Kidney (tissue), 14 donors: ENCODE data around the gene SLC4A2. TPM values are rescaled to one million over a fixed set of nuclear protein-coding genes. Genes with fewer than 3 reads are reported as not detected.

ENCODE experiments used
- DNase-seq, 5 donors: peaks; one replicate each; pipeline ENCODE4 v3.0.0-alpha.2; 2013 to 2020
- FAIRE-seq: peaks from 2 replicates; lab custom pipeline; 2012; peaks lifted over from hg19 to GRCh38; lab: Jason Lieb, UNC
- H3K27ac ChIP-seq, 2 donors: one replicate each; pipeline ENCODE4 v1.7.0; 2013; ENCODE audit warnings: low read depth in 2 of 2, low read length in 2 of 2, inconsistent platforms in 1 of 2
- H3K27me3 ChIP-seq: one replicate; pipeline ENCODE4 v1.7.1; 2013; ENCODE audit warnings: low read length, inconsistent platforms; ENCODE audit not compliant: control insufficient read depth, insufficient read depth
- H3K36me3 ChIP-seq, 3 donors: one replicate each; pipeline versions ENCODE4 v1.7.0 to v1.7.1; 2013; ENCODE audit warnings: low read length in 3 of 3, control low read depth in 1 of 3, inconsistent platforms in 1 of 3; ENCODE audit not compliant: insufficient read depth in 3 of 3, control insufficient read depth in 2 of 3
- H3K4me1 ChIP-seq, 3 donors: one replicate each; pipeline versions ENCODE4 v1.7.0 to v1.7.1; 2013; ENCODE audit warnings: low read length in 3 of 3, inconsistent platforms in 1 of 3, low read depth in 1 of 3; ENCODE audit not compliant: control insufficient read depth in 2 of 3, insufficient read depth in 2 of 3
- H3K4me3 ChIP-seq, 3 donors: one replicate each; pipeline versions ENCODE4 v1.7.0 to v1.8.1; 2013; ENCODE audit warnings: low read length in 3 of 3, control low read depth in 1 of 3, inconsistent platforms in 1 of 3
- H3K9ac ChIP-seq, 3 donors: one replicate each; pipeline versions ENCODE4 v1.7.0 to v1.7.1; 2013; ENCODE audit warnings: low read length in 3 of 3, control low read depth in 1 of 3, inconsistent platforms in 1 of 3
- H3K9me3 ChIP-seq, 3 donors: one replicate each; pipeline versions ENCODE4 v1.7.0 to v1.7.1; 2013; ENCODE audit warnings: low read length in 3 of 3, control low read depth in 1 of 3, inconsistent platforms in 1 of 3; ENCODE audit not compliant: control insufficient read depth in 2 of 3, insufficient read depth in 1 of 3
- intact Hi-C: fragments of 100-400 bp; cut with DNase I; formaldehyde crosslinking; loops from one replicate; pipeline ENCODE4 v1.11.1; 2022
- polyA plus RNA-seq: library from polyadenylated mRNA; stranded (reverse); fragments of 350-450 nt; fragmentation: Illumina TruSeq; extraction: RNeasy Lipid Tissue Mini Kit (QIAGEN cat#74804); gene quantifications from one replicate; pipeline ENCODE4 v1.2.3, GENCODE V29; 2014; ENCODE audit warnings: low read depth, low replicate concordance; ENCODE audit not compliant: insufficient read depth
- total RNA-seq: library from RNA; stranded (reverse); fragmentation: NEBNext Ultra II Directional; extraction: Animal tissue kit (Norgen Biotek cat#: 25700); gene quantifications from one replicate; pipeline ENCODE4 v1.2.1, GENCODE V29; 2021
- TF ChIP-seq, protein P1 (sequence below): IDR thresholded peaks from 3 replicates; pipeline ENCODE4 v1.5.1; 2012; ENCODE audit warnings: mild to moderate bottlenecking, moderate library complexity, borderline replicate concordance; ENCODE audit not compliant: insufficient read depth; ENCODE audit errors: extremely low read depth
- donor health status: control.
- donor health status: control.
- donor health status: control.
- donor health status: control.
- donor health status: control.
- donor health status: DM: yes; HTN: yes; CAD: no.
- donor health status: Normal renal cell carcinoma (clear cell type).

Gene SLC4A2
- total and polyA plus RNA-seq, 2 donors from 2014 or later, result 104 to 150 TPM

DNA sequence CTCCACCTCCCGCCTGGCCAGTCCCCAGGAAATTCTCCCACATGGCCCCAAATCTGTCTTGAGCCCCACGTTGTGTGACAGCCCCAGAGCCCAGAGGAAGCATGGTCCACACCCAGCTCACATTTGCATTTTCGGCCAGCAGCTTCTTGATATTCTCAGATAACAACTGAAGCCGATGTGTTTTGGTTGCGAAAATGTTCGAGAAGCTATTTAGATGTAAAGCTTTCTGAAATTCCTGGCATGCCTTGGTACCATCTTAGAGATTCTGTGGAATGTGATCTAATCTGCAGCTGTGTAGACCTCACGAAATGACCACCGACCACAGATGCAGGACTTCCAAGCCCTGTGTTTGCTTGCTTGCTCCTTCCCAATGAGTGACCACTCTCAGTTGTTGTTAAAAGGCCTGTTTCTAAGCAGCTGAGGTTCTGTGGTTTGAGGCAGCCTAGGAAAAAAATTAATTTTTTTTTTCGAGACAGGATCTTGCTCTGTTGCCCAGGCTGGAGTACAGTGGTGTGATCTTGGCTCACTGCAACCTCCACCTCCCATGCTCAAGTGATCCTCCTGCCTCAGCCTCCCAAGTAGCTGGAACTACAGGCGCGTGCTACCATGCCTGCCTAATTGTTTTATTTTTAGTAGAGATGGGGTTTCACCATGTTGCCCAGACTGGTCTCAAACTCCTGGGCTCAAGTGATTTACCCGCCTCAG lies 8.8 kb downstream of the SLC4A2 start:
- Histone ChIP-seq H3K9ac (no peak overlapping the region), H3K27ac (no peak overlapping the region), H3K36me3 (peaks cover 2 to 51% (median 21%) of the 10 kb centered on the region in 3 donors), H3K4me1 (peaks cover 0 to 2% (median 0%) of the 10 kb centered on the region in 3 donors), H3K27me3 (no peaks in the 10 kb centered on the region), H3K4me3 (no peak overlapping the region), H3K9me3 (no peaks in the 10 kb centered on the region)
- TF ChIP-seq, protein P1, sequence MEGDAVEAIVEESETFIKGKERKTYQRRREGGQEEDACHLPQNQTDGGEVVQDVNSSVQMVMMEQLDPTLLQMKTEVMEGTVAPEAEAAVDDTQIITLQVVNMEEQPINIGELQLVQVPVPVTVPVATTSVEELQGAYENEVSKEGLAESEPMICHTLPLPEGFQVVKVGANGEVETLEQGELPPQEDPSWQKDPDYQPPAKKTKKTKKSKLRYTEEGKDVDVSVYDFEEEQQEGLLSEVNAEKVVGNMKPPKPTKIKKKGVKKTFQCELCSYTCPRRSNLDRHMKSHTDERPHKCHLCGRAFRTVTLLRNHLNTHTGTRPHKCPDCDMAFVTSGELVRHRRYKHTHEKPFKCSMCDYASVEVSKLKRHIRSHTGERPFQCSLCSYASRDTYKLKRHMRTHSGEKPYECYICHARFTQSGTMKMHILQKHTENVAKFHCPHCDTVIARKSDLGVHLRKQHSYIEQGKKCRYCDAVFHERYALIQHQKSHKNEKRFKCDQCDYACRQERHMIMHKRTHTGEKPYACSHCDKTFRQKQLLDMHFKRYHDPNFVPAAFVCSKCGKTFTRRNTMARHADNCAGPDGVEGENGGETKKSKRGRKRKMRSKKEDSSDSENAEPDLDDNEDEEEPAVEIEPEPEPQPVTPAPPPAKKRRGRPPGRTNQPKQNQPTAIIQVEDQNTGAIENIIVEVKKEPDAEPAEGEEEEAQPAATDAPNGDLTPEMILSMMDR, result no peak
- intact Hi-C loops, result no loop called here
- DNase-seq (no peak), FAIRE-seq (no peak)

DNA sequence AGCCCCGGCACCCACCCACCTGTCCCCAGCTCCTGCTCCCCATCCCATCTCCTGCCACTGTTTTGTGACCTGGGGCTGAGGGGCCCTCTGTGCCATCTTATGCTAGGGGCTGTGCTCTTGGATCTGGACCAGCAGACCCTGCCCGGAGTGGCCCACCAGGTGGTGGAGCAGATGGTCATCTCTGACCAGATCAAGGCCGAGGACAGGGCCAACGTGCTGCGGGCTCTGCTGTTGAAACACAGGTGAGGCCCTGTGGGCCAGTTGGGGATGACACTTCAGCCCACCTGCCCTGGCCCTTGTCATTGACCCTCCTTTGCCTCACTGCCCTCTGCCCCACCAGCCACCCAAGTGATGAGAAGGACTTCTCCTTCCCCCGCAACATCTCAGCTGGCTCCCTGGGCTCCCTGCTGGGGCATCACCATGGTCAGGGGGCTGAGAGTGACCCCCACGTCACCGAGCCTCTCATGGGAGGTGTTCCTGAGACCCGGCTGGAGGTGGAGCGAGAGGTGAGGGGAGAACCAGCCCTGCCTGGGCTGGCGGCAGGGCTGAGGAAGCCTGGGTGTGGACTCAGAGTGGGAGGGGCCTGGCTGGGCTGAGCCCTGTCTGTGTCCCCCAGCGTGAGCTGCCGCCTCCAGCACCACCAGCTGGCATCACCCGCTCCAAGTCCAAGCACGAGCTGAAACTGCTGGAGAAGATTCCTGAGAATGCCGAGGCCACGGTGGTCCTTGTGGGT lies 10.6 kb downstream of the SLC4A2 start:
- H3K27ac ChIP-seq, result no peak overlapping the region
- no peak for FAIRE-seq
- H3K27me3 ChIP-seq, result no peaks in the 10 kb centered on the region
- peaks cover 4 to 54% (median 26%) of the 10 kb centered on the region in 3 donors for H3K36me3 ChIP-seq
- TF ChIP-seq, protein P1, result no peak
- intact Hi-C loops, result no loop called here
- H3K4me3 ChIP-seq, result no peak overlapping the region
- no peaks in the 10 kb centered on the region for H3K9me3 ChIP-seq
- H3K4me1 ChIP-seq, result no peaks in the 10 kb centered on the region
- H3K9ac ChIP-seq, result no peak overlapping the region
- DNase-seq, result peak in 1 of 5 donors; percentile 67

DNA sequence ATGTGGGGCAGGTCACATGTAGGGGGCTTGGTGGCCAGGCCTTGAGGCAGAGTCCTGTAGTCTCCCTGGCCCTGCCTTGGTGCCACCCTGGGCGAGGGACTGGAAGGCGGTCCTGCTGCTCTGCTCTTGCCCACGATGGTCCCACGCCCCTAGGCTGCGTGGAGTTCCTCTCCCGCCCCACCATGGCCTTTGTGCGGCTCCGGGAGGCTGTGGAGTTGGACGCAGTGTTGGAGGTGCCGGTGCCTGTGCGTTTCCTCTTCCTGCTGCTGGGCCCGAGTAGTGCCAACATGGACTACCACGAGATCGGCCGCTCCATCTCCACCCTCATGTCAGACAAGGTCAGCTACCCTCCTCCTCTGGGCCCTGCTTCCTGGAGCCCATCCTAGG lies 11.2 kb downstream of the SLC4A2 start:
- DNase-seq (peak in 1 of 5 donors; percentile 73), FAIRE-seq (no peak)
- H3K36me3 ChIP-seq, result peaks cover 4 to 51% (median 25%) of the 10 kb centered on the region in 3 donors

More for the DNA sequence above, 11.2 kb downstream of the SLC4A2 start:
- no peaks in the 10 kb centered on the region for H3K27me3 ChIP-seq
- no peaks in the 10 kb centered on the region for H3K9me3 ChIP-seq
- no peak overlapping the region for H3K27ac ChIP-seq
- no peak overlapping the region for H3K4me3 ChIP-seq
- H3K9ac ChIP-seq, result no peak overlapping the region
- TF ChIP-seq, protein P1, result no peak
- no peaks in the 10 kb centered on the region for H3K4me1 ChIP-seq
- intact Hi-C loops, result no loop called here
